GM12878 (cell line): ENCODE data around the gene CDK4. TPM values are rescaled to one million over a fixed set of nuclear protein-coding genes. Genes with fewer than 3 reads are reported as not detected.

Experiments
- ATF3 ChIP-seq: IDR thresholded peaks from 2 replicates; pipeline ENCODE4 v1.6.1; 2011; ENCODE audit warnings: low read depth, mild to moderate bottlenecking, low read length, moderate library complexity, borderline replicate concordance; ENCODE audit errors: extremely low read depth
- BHLHE40 ChIP-seq, 2 experiments: fragments of 450-650 bp in 1 of 2; IDR thresholded peaks; 2 replicates each; pipeline ENCODE4 v1.6.1; 2011 to 2017; ENCODE audit warnings: low read depth in 2 of 2, borderline replicate concordance in 1 of 2, improper control_type of control experiment in 1 of 2, low read length in 1 of 2, mild to moderate bottlenecking in 1 of 2
- BRCA1 ChIP-seq: IDR thresholded peaks from 2 replicates; pipeline ENCODE4 v1.6.1; 2011; ENCODE audit warnings: low read depth, low read length, improper control_type of control experiment
- CEBPB ChIP-seq, 2 experiments: fragments of 150-350 bp in 1 of 2; IDR thresholded peaks; 2 replicates each; pipeline ENCODE4 v1.6.1; 2012 to 2014; ENCODE audit warnings: low read depth in 2 of 2, low read length in 2 of 2, borderline replicate concordance in 1 of 2, inconsistent platforms in 1 of 2
- CHD4 ChIP-seq: fragments of 200-600 bp; sonication (generic); IDR thresholded peaks from 2 replicates; pipeline ENCODE4 v1.6.1; 2016; ENCODE audit warnings: mild to moderate bottlenecking
- CREM ChIP-seq: IDR thresholded peaks from 2 replicates; pipeline ENCODE4 v1.6.1; 2014; ENCODE audit warnings: antibody characterized with exemption, low read depth
- CTCF ChIP-seq, 3 experiments: IDR thresholded peaks in 2 of 3; conservative IDR thresholded peaks in 1 of 3; 2 replicates each; pipeline ENCODE4 v1.5.1; 2011; ENCODE audit warnings: low read depth in 3 of 3, low read length in 3 of 3, mild to moderate bottlenecking in 3 of 3, control low read depth in 2 of 3, moderate library complexity in 2 of 3, inconsistent platforms in 1 of 3, mixed read lengths in 1 of 3; ENCODE audit not compliant: control insufficient read depth in 2 of 3, insufficient read depth in 1 of 3; ENCODE audit errors: extremely low read depth in 1 of 3
- E2F4 ChIP-seq: IDR thresholded peaks from 2 replicates; pipeline ENCODE4 v1.6.1; 2012; ENCODE audit warnings: low read depth, low read length, improper control_type of control experiment
- HCFC1 ChIP-seq: fragments of 150-350 bp; IDR thresholded peaks from 2 replicates; pipeline ENCODE4 v1.6.1; 2014; ENCODE audit warnings: low read length
- IKZF1 ChIP-seq: fragments of 450-650 bp; conservative IDR thresholded peaks from 2 replicates; pipeline ENCODE4 v1.6.1; 2017; ENCODE audit warnings: antibody characterized with exemption, mild to moderate bottlenecking
- JUND ChIP-seq: IDR thresholded peaks from 2 replicates; pipeline ENCODE4 v1.6.1; 2012; ENCODE audit warnings: low read depth, mild to moderate bottlenecking, low read length, improper control_type of control experiment, moderate library complexity
- KAT2A ChIP-seq: conservative IDR thresholded peaks from 2 replicates; pipeline ENCODE4 v1.6.1; 2011; ENCODE audit warnings: low read depth, low read length; ENCODE audit not compliant: control insufficient read depth
- MYB ChIP-seq: fragments of 150-350 bp; IDR thresholded peaks from 2 replicates; pipeline ENCODE4 v1.6.1; 2014; ENCODE audit warnings: mild to moderate bottlenecking, low read depth, low read length, borderline replicate concordance
- NFYB ChIP-seq: IDR thresholded peaks from 2 replicates; pipeline ENCODE4 v1.6.1; 2011; ENCODE audit warnings: low read depth, mild to moderate bottlenecking, low read length, improper control_type of control experiment, moderate library complexity; ENCODE audit not compliant: insufficient read depth
- NR2F1 ChIP-seq: fragments of 450-650 bp; conservative IDR thresholded peaks from 2 replicates; pipeline ENCODE4 v1.6.1; 2017; ENCODE audit warnings: mild to moderate bottlenecking
- PKNOX1 ChIP-seq: fragments of 450-650 bp; IDR thresholded peaks from 2 replicates; pipeline ENCODE4 v1.6.1; 2016; ENCODE audit warnings: mild to moderate bottlenecking
- POLR2A ChIP-seq: IDR thresholded peaks from 2 replicates; pipeline ENCODE4 v1.6.1; 2011; ENCODE audit warnings: low read depth, mild to moderate bottlenecking, low read length
- RAD21 ChIP-seq: IDR thresholded peaks from 2 replicates; pipeline ENCODE4 v1.6.1; 2011; ENCODE audit warnings: mild to moderate bottlenecking, low read depth, low read length, moderate library complexity; ENCODE audit not compliant: insufficient read depth
- SP1 ChIP-seq: IDR thresholded peaks from one replicate; pipeline ENCODE4 v1.6.1; 2011; ENCODE audit warnings: low read depth, low read length
- SUPT20H ChIP-seq: IDR thresholded peaks from 2 replicates; pipeline ENCODE4 v1.6.1; 2011; ENCODE audit warnings: low read depth, mild to moderate bottlenecking, low read length, moderate library complexity, borderline replicate concordance; ENCODE audit not compliant: control insufficient read depth
- TCF7 ChIP-seq: IDR thresholded peaks from 2 replicates; pipeline ENCODE4 v1.6.1; 2014; ENCODE audit warnings: antibody characterized with exemption, borderline replicate concordance
- WRNIP1 ChIP-seq: IDR thresholded peaks from 2 replicates; pipeline ENCODE4 v1.6.1; 2011; ENCODE audit warnings: low read depth, low read length, improper control_type of control experiment, borderline replicate concordance
- ZNF592 ChIP-seq: fragments of 450-650 bp; IDR thresholded peaks from 2 replicates; pipeline ENCODE4 v1.6.1; 2017; ENCODE audit warnings: mild to moderate bottlenecking, moderate library complexity
- polyA plus RNA-seq, 11 experiments: library from polyadenylated mRNA; depleted of rRNA in 4 of 11; unstranded in 6 of 11; stranded (reverse) in 5 of 11; fragments of >200 nt; fragmentation: Nextera tagmentation in 4 of 11; fragmentation: Illumina TruSeq in 1 of 11; extraction: Ambion mirVana in 4 of 11; extraction: Trizol in 1 of 11; gene quantifications; 1 replicate in 1 of 11; 2 replicates in 10 of 11; pipeline versions ENCODE4 v1.2.1 to v1.2.3, GENCODE V29; 2011 to 2016; ENCODE audit warnings: inconsistent platforms in 2 of 11, missing spikeins in 2 of 11, low read depth in 1 of 11
- total RNA-seq, 4 experiments: library from RNA; depleted of rRNA in 3 of 4; stranded (reverse); fragments of >200 nt in 3 of 4; fragmentation: Illumina TruSeq in 1 of 4; extraction: Trizol in 1 of 4; gene quantifications; 2 replicates each; pipeline versions ENCODE4 v1.2.1 to v1.2.3, GENCODE V29; 2013 to 2021

The CDK4 gene
- total and polyA plus RNA-seq, 10 of the 15 experiments (the other 5 are each of a cell fraction or from before 2014, with no cell fraction given), result 26.1 to 385 (median 221) TPM

- TF ChIP-seq IKZF1, result peak; percentile 85
- peak; percentile 99 for TF ChIP-seq CREM
- TF ChIP-seq WRNIP1, result no peak
- TF ChIP-seq BHLHE40 (IDR thresholded peaks at IDR 0.05; ENCODE audit: borderline replicate concordance in 1 of 2, low read depth in 2 of 2, low read length in 1 of 2), result peak; percentile 47 to 52; a peak in 2 of 4 replicates
- no peak for TF ChIP-seq PKNOX1
- no peak for TF ChIP-seq BRCA1
- TF ChIP-seq NR2F1, result no peak
- TF ChIP-seq E2F4, result no peak
- no peak for TF ChIP-seq CEBPB (IDR thresholded peaks at IDR 0.05; ENCODE audit: borderline replicate concordance in 1 of 2, low read depth in 2 of 2, low read length in 2 of 2)
- TF ChIP-seq SUPT20H, result no peak
- no peak for TF ChIP-seq CTCF (IDR thresholded peaks at IDR 0.05 in 2 of 3, conservative IDR thresholded peaks at IDR 0.05 in 1 of 3; ENCODE audit: control insufficient read depth in 2 of 3, extremely low read depth in 1 of 3, insufficient read depth in 1 of 3, low read depth in 3 of 3, low read length in 3 of 3)
- peak; percentile 76 for TF ChIP-seq HCFC1
- no peak for TF ChIP-seq RAD21
- TF ChIP-seq SP1, result peak; percentile 86
- TF ChIP-seq ATF3, result peak; percentile 77; the same call in 1 of the 2 replicates
- no peak for TF ChIP-seq KAT2A
- no peak for TF ChIP-seq NFYB
- TF ChIP-seq JUND, result no peak
- no peak for TF ChIP-seq CHD4
- TF ChIP-seq TCF7, result no peak
- TF ChIP-seq POLR2A, result peak; percentile 97
- TF ChIP-seq MYB, result no peak
- TF ChIP-seq ZNF592, result no peak
Measured at GRCh38 chr12:57771873-57772428, 19.8 kb upstream of the CDK4 start, which contains the start of gene METTL1 (continued).
